ENCODE data around the gene LCP2. TPM values are rescaled to one million over a fixed set of nuclear protein-coding genes. Genes with fewer than 3 reads are reported as not detected.

Gene LCP2
- total RNA-seq, 1 donor from 2014 or later = not detected

DNA sequence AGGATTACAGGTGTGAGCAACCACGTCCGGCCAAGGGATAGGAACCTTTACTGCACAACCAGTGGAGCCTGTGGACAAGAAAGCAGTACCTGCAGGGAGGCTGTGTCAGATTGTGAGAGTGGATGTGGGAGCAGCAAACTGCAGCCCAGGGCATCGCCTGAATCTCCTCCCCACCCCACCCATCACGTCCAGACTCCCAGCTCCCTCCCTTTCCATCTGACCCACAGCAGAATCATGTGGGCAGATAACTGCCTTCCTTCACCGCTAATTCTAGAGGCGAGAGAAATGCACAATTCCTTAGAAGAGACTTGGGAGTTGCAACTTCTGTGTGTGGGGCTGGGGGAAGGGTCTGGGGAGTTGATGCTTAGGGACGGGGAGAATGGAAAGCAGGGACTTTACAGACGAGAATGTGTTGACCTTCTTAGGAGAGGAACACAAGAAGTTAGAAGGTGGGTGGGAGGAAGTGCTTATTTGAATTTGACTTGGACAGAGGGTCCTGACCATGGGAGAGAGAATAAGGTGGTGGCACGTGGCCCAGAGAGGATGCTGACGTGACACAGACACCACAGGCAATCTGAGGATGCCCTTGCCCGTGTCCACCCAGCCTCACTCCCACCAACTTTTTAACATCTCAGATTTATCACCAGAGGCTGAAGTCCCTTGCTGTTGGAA lies 4.5 kb upstream of the LCP2 start:
- TF ChIP-seq EZH2phosphoT487 (IDR thresholded peaks at IDR 0.05) = no peak
- Histone ChIP-seq H2AFZ (replicated peaks) (peak overlapping the region; percentile 68), H3K4me1 (peaks cover 8% of the 10 kb centered on the region)

DNA sequence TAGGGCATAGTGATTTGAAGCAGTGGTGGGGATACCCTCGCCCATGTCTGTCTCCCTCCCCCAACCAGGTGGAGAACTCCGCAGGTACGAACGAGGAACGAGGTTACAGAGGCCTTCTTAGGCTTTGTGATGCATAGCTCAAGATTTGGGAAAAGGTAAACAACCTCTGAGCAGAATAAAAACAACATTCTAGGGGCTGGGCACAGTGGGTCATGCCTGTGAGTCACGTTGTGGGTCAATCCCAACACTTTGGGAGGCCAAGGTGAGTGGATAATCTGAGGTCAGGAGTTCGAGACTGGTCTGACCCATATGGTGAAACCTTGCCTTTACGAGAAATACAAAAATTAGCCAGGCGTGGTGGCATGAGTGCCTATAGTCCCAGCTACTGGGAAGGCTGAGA lies 3.6 kb upstream of the LCP2 start:
- Histone ChIP-seq H3K27me3 (no peaks in the 10 kb centered on the region), H3K4me1 (peaks cover 8% of the 10 kb centered on the region), H3K79me2 (ENCODE audit: low read depth) (no peaks in the 10 kb centered on the region), H3K36me3 (no peaks in the 10 kb centered on the region), H3K4me2 (no peak overlapping the region), H3K27ac (no peak overlapping the region), H2AFZ (replicated peaks) (no peak overlapping the region), H3F3A (ENCODE audit: low read depth) (no peaks in the 10 kb centered on the region), H3K4me3 (no peak overlapping the region), H3K9ac (no peak overlapping the region), H4K20me1 (ENCODE audit: low read depth) (no peaks in the 10 kb centered on the region), H3K9me3 (ENCODE audit: low read depth) (no peaks in the 10 kb centered on the region)
- TF ChIP-seq EZH2 (IDR thresholded peaks at IDR 0.05) (no peak), EZH2phosphoT487 (IDR thresholded peaks at IDR 0.05) (no peak)
- TF ChIP-seq, protein P1, sequence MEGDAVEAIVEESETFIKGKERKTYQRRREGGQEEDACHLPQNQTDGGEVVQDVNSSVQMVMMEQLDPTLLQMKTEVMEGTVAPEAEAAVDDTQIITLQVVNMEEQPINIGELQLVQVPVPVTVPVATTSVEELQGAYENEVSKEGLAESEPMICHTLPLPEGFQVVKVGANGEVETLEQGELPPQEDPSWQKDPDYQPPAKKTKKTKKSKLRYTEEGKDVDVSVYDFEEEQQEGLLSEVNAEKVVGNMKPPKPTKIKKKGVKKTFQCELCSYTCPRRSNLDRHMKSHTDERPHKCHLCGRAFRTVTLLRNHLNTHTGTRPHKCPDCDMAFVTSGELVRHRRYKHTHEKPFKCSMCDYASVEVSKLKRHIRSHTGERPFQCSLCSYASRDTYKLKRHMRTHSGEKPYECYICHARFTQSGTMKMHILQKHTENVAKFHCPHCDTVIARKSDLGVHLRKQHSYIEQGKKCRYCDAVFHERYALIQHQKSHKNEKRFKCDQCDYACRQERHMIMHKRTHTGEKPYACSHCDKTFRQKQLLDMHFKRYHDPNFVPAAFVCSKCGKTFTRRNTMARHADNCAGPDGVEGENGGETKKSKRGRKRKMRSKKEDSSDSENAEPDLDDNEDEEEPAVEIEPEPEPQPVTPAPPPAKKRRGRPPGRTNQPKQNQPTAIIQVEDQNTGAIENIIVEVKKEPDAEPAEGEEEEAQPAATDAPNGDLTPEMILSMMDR (IDR thresholded peaks at IDR 0.05) = no peak
- peaks cover 2% of the 10 kb centered on the region for H3K27me3 Mint-ChIP-seq (ENCODE audit: insufficient read depth, low read depth)
- H3K27ac Mint-ChIP-seq = peak overlapping the region; percentile 81
- peaks cover 18% of the 10 kb centered on the region for H3K4me1 Mint-ChIP-seq
- H3K9me3 Mint-ChIP-seq = peaks cover 7% of the 10 kb centered on the region
- no peaks in the 10 kb centered on the region for H3K36me3 Mint-ChIP-seq
- H3K4me3 Mint-ChIP-seq = no peak overlapping the region
- no peak for DNase-seq (ENCODE audit: low spot score)

More for the DNA sequence above, 4.5 kb upstream of the LCP2 start:
- no peaks in the 10 kb centered on the region for H3K9me3 ChIP-seq (ENCODE audit: low read depth)
- H3K4me2 ChIP-seq = no peak overlapping the region
- H4K20me1 ChIP-seq (ENCODE audit: low read depth) = no peaks in the 10 kb centered on the region
- H3K9ac ChIP-seq = no peak overlapping the region
- no peak overlapping the region for H3K4me3 ChIP-seq
- Mint-ChIP-seq H3K27ac (no peak overlapping the region), H3K9me3 (peaks cover 7% of the 10 kb centered on the region), H3K27me3 (ENCODE audit: insufficient read depth, low read depth) (peaks cover 2% of the 10 kb centered on the region), H3K4me1 (peaks cover 27% of the 10 kb centered on the region), H3K36me3 (no peaks in the 10 kb centered on the region), H3K4me3 (no peak overlapping the region)
- no peaks in the 10 kb centered on the region for H3K36me3 ChIP-seq
- no peak for DNase-seq (ENCODE audit: low spot score)
- no peaks in the 10 kb centered on the region for H3K27me3 ChIP-seq
- no peaks in the 10 kb centered on the region for H3K79me2 ChIP-seq (ENCODE audit: low read depth)
- H3F3A ChIP-seq (ENCODE audit: low read depth) = no peaks in the 10 kb centered on the region
- no peak overlapping the region for H3K27ac ChIP-seq

DNA sequence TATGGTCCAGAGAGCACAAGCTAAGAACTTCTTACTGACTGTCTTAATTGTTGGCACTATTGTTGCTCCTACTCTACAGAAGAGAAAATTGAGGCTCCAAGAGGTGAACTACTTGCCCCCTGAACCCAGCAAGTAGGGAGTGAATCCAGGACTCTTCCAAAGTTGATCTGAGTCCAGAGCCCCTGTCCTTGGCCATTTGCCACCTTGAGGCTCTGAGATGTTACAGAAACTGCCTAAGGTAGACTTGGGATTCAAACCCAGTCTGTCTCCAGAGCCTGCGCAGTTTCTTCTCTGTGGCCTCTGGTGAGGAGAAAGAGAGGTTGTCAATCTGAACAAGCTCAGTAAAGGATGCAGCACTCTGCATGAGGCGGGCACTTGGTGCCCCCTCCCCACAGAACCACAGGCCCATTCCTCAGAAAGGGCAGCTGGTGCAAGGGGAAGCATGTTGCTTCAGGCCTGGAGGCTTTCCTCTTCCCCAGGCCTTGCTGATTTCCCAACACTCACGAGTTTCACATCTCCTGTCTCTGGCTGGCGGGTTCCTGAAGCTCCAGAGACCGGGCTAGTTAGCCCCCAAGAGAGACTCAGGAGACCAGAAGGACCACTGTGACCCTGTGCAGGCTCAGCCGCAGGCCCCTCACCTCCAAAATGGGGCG lies 2.9 kb upstream of the LCP2 start:
- no peaks in the 10 kb centered on the region for H3K27me3 ChIP-seq
- H3K4me3 ChIP-seq = no peak overlapping the region
- no peak overlapping the region for H3K9ac ChIP-seq
- H2AFZ ChIP-seq (replicated peaks) = no peak overlapping the region
- TF ChIP-seq EZH2 (IDR thresholded peaks at IDR 0.05) (no peak), EZH2phosphoT487 (IDR thresholded peaks at IDR 0.05) (no peak)
- TF ChIP-seq, protein P1 (IDR thresholded peaks at IDR 0.05) = no peak
- no peaks in the 10 kb centered on the region for H3K79me2 ChIP-seq (ENCODE audit: low read depth)
- DNase-seq (ENCODE audit: low spot score) = no peak
- peaks cover 15% of the 10 kb centered on the region for H3K4me1 Mint-ChIP-seq
- H3K9me3 ChIP-seq (ENCODE audit: low read depth) = no peaks in the 10 kb centered on the region
- H3K9me3 Mint-ChIP-seq = peaks cover 5% of the 10 kb centered on the region
- H3K4me1 ChIP-seq = peaks cover 8% of the 10 kb centered on the region
- H3K27ac Mint-ChIP-seq = no peak overlapping the region
- H3F3A ChIP-seq (ENCODE audit: low read depth) = no peaks in the 10 kb centered on the region
- no peaks in the 10 kb centered on the region for H4K20me1 ChIP-seq (ENCODE audit: low read depth)
- H3K36me3 Mint-ChIP-seq = no peaks in the 10 kb centered on the region
- no peak overlapping the region for H3K27ac ChIP-seq
- H3K36me3 ChIP-seq = no peaks in the 10 kb centered on the region
- no peak overlapping the region for H3K4me3 Mint-ChIP-seq
- H3K27me3 Mint-ChIP-seq (ENCODE audit: insufficient read depth, low read depth) = peaks cover 2% of the 10 kb centered on the region
- no peak overlapping the region for H3K4me2 ChIP-seq
